K562 (cell line): Measurements from ENCODE around the gene HCFC1R1. TPM values are rescaled to one million over a fixed set of nuclear protein-coding genes. Genes with fewer than 3 reads are reported as not detected.

Experiments used
- ESRRA ChIP-seq: fragments of 450-650 bp; IDR thresholded peaks from 2 replicates; pipeline ENCODE4 v1.6.1; 2014; ENCODE audit warnings: low read depth, mild to moderate bottlenecking, moderate library complexity, borderline replicate concordance
- FOS ChIP-seq: IDR thresholded peaks from 3 replicates; pipeline ENCODE4 v1.6.1; 2011; ENCODE audit not compliant: insufficient read length; ENCODE audit errors: extremely low read depth
- FOSL1 ChIP-seq: fragments of 200-800 bp; sonication (Bioruptor generic); conservative IDR thresholded peaks from 2 replicates; pipeline ENCODE4 v1.6.1; 2016; ENCODE audit warnings: missing genetic modification characterization, missing compliant biosample characterization
- FOXA1 ChIP-seq: fragments of 450-650 bp; IDR thresholded peaks from 2 replicates; pipeline ENCODE4 v1.6.1; 2016; ENCODE audit warnings: mild to moderate bottlenecking, borderline replicate concordance
- GTF2F1 ChIP-seq: IDR thresholded peaks from 2 replicates; pipeline ENCODE4 v1.6.1; 2011; ENCODE audit warnings: low read depth, low read length, improper control_type of control experiment
- HCFC1 ChIP-seq: IDR thresholded peaks from 2 replicates; pipeline ENCODE4 v1.6.1; 2012; ENCODE audit warnings: low read depth, low read length, improper control_type of control experiment
- HDAC1 ChIP-seq, 2 experiments: fragments of 450-650 bp; IDR thresholded peaks; 2 replicates each; pipeline ENCODE4 v1.6.1; 2016 to 2017; ENCODE audit warnings: inconsistent platforms in 1 of 2, mild to moderate bottlenecking in 1 of 2, moderate library complexity in 1 of 2
- KDM1A ChIP-seq, 2 experiments: fragments of 450-650 bp; IDR thresholded peaks; 2 replicates each; pipeline ENCODE4 v1.6.1; 2016; ENCODE audit warnings: mild to moderate bottlenecking in 2 of 2
- LEF1 ChIP-seq: fragments of 450-650 bp; IDR thresholded peaks from 2 replicates; pipeline ENCODE4 v1.6.1; 2016; ENCODE audit warnings: mild to moderate bottlenecking
- NBN ChIP-seq: fragments of 450-650 bp; IDR thresholded peaks from 2 replicates; pipeline ENCODE4 v1.6.1; 2016; ENCODE audit warnings: low read depth, mild to moderate bottlenecking
- NFRKB ChIP-seq: fragments of 450-650 bp; IDR thresholded peaks from 2 replicates; pipeline ENCODE4 v1.6.1; 2016; ENCODE audit warnings: low read depth
- NONO ChIP-seq, 2 experiments: fragments of 200-400 bp in 1 of 2; fragments of 450-650 bp in 1 of 2; formaldehyde crosslinking in 1 of 2; IDR thresholded peaks; 2 replicates each; pipeline ENCODE4 v1.6.1; 2017; ENCODE audit warnings: low read depth in 2 of 2, mild to moderate bottlenecking in 2 of 2, moderate library complexity in 2 of 2, low read length in 1 of 2
- NR2C2 ChIP-seq, 2 experiments: fragments of 200-800 bp in 1 of 2; sonication (Bioruptor generic) in 1 of 2; sonication (generic) in 1 of 2; formaldehyde crosslinking in 1 of 2; IDR thresholded peaks; 2 replicates each; pipeline versions ENCODE4 v1.6.1 to v1.8.0; 2016 to 2022; ENCODE audit warnings: mild to moderate bottlenecking in 1 of 2, missing compliant biosample characterization in 1 of 2, missing genetic modification characterization in 1 of 2, missing genetic modification reagents in 1 of 2
- PCBP1 ChIP-seq: fragments of 200-400 bp; formaldehyde crosslinking; IDR thresholded peaks from 2 replicates; pipeline ENCODE4 v1.6.1; 2018; ENCODE audit warnings: mild to moderate bottlenecking, low read depth, low read length; ENCODE audit not compliant: poor library complexity, severe bottlenecking
- RB1 ChIP-seq: fragments of 450-650 bp; IDR thresholded peaks from 2 replicates; pipeline ENCODE4 v1.6.1; 2017; ENCODE audit warnings: low read depth, mild to moderate bottlenecking
- ZBTB17 ChIP-seq: fragments of 450-650 bp; formaldehyde crosslinking; IDR thresholded peaks from 2 replicates; pipeline ENCODE4 v1.4.0; 2020; ENCODE audit warnings: mild to moderate bottlenecking
- ZNF12 ChIP-seq: sonication (generic); formaldehyde crosslinking; IDR thresholded peaks from 2 replicates; pipeline ENCODE4 v1.4.0; 2020; ENCODE audit warnings: mild to moderate bottlenecking, missing genetic modification reagents
- ZNF140 ChIP-seq: fragments of 250-450 bp; sonication (Bioruptor Pico); IDR thresholded peaks from 2 replicates; pipeline ENCODE4 v1.8.0; 2021; ENCODE audit warnings: moderate library complexity, mild to moderate bottlenecking, inconsistent platforms
- ZNF146 ChIP-seq: IDR thresholded peaks from one replicate; pipeline ENCODE4 v1.6.1; 2018; ENCODE audit warnings: missing compliant biosample characterization; ENCODE audit not compliant: unreplicated experiment
- ZNF436 ChIP-seq: fragments of 250-450, 450-650 bp; sonication (Bioruptor Pico); formaldehyde crosslinking; IDR thresholded peaks from 2 replicates; pipeline ENCODE4 v1.7.0; 2020; ENCODE audit warnings: mild to moderate bottlenecking
- ZNF644 ChIP-seq: fragments of 200-800 bp; sonication (Bioruptor generic); IDR thresholded peaks from 2 replicates; pipeline ENCODE4 v1.6.1; 2016; ENCODE audit warnings: low read depth, missing genetic modification characterization, missing compliant biosample characterization
- polyA plus RNA-seq, 8 experiments: library from polyadenylated mRNA; depleted of rRNA in 4 of 8; stranded (reverse) in 5 of 8; unstranded in 3 of 8; fragments of >200 nt; fragmentation: Nextera tagmentation in 2 of 8; fragmentation: Illumina TruSeq in 1 of 8; extraction: Ambion mirVana in 2 of 8; extraction: Trizol in 1 of 8; gene quantifications; 2 replicates each; pipeline versions ENCODE4 v1.2.1 to v1.2.3, GENCODE V29; 2011 to 2014; ENCODE audit warnings: inconsistent platforms in 1 of 8, missing spikeins in 1 of 8
- total RNA-seq, 7 experiments: library from RNA; depleted of rRNA in 6 of 7; stranded (reverse); fragments of >200 nt in 6 of 7; fragmentation: Illumina TruSeq in 2 of 7; extraction: Trizol in 2 of 7; gene quantifications; 2 replicates each; pipeline versions ENCODE4 v1.2.1 to v1.2.3, GENCODE V29; 2011 to 2021; ENCODE audit warnings: low replicate concordance in 1 of 7
- TF ChIP-seq, protein P1 (sequence below): sonication (generic); formaldehyde crosslinking; IDR thresholded peaks from 2 replicates; pipeline ENCODE4 v1.8.1; 2023; ENCODE audit warnings: mild to moderate bottlenecking, missing genetic modification reagents
- TF ChIP-seq, protein P2 (sequence below): fragments of 250-450 bp; sonication (Bioruptor Pico); IDR thresholded peaks from 2 replicates; pipeline ENCODE4 v1.8.0; 2022; ENCODE audit warnings: inconsistent platforms
- TF ChIP-seq, protein P3 (sequence below): fragments of 250-450 bp; sonication (Bioruptor Pico); IDR thresholded peaks from 2 replicates; pipeline ENCODE4 v1.9.0; 2021; ENCODE audit warnings: mild to moderate bottlenecking, inconsistent platforms

The HCFC1R1 gene
- total and polyA plus RNA-seq, 9 of the 15 experiments (the other 6 are each of a cell fraction or from before 2014, with no cell fraction given), result 2.2 to 29.0 (median 11.2) TPM

DNA sequence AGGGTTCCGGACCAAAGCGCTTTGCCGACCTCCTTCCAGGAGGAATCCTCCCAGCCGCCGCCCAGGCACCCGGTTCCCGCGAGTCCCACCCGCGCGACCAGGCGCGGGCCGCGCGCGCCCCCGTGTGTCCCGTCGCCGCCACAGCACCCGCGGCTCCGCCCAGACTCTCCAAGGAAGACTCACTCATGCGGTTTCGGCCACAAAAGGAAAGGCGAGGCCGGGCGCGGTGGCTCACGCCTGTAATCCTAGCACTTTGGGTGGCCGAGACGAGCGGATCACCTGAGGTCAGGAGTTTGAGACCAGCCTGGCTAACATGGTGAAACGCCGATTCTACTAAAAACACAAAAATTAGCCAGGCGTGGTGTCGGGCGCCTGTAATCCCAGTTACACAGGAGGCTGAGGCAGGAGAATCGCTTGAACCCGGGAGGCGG, 40.0 kb downstream of the HCFC1R1 start (continued):
- TF ChIP-seq ZNF140 (CRISPR knock-in tag), result no peak
- no peak for TF ChIP-seq NR2C2 (CRISPR knock-in tag; IDR thresholded peaks at IDR 0.05)
- TF ChIP-seq NR2C2 (tag; IDR thresholded peaks at IDR 0.05), result no peak
- peak; percentile 41; the same call in 1 of the 2 replicates for TF ChIP-seq HCFC1
- no peak for TF ChIP-seq KDM1A (IDR thresholded peaks at IDR 0.05)
- no peak for TF ChIP-seq PCBP1
- TF ChIP-seq, protein P1, sequence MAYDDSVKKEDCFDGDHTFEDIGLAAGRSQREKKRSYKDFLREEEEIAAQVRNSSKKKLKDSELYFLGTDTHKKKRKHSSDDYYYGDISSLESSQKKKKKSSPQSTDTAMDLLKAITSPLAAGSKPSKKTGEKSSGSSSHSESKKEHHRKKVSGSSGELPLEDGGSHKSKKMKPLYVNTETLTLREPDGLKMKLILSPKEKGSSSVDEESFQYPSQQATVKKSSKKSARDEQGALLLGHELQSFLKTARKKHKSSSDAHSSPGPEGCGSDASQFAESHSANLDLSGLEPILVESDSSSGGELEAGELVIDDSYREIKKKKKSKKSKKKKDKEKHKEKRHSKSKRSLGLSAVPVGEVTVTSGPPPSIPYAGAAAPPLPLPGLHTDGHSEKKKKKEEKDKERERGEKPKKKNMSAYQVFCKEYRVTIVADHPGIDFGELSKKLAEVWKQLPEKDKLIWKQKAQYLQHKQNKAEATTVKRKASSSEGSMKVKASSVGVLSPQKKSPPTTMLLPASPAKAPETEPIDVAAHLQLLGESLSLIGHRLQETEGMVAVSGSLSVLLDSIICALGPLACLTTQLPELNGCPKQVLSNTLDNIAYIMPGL (CRISPR knock-in tag), result no peak
- TF ChIP-seq ZNF644 (tag), result no peak
- TF ChIP-seq ESRRA, result peak; percentile 85; the same call in 1 of the 2 replicates
- peak; percentile 57 for TF ChIP-seq NBN
- no peak for TF ChIP-seq FOS
- TF ChIP-seq ZNF436, result no peak
- no peak for TF ChIP-seq FOXA1
- TF ChIP-seq, protein P2, sequence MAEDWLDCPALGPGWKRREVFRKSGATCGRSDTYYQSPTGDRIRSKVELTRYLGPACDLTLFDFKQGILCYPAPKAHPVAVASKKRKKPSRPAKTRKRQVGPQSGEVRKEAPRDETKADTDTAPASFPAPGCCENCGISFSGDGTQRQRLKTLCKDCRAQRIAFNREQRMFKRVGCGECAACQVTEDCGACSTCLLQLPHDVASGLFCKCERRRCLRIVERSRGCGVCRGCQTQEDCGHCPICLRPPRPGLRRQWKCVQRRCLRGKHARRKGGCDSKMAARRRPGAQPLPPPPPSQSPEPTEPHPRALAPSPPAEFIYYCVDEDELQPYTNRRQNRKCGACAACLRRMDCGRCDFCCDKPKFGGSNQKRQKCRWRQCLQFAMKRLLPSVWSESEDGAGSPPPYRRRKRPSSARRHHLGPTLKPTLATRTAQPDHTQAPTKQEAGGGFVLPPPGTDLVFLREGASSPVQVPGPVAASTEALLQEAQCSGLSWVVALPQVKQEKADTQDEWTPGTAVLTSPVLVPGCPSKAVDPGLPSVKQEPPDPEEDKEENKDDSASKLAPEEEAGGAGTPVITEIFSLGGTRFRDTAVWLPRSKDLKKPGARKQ (CRISPR knock-in tag), result no peak
- peak; percentile 99 for TF ChIP-seq RB1
- TF ChIP-seq NFRKB, result no peak
- no peak for TF ChIP-seq ZBTB17
- TF ChIP-seq ZNF12 (CRISPR knock-in tag), result no peak
- peak; percentile 49; the same call in 1 of the 2 replicates for TF ChIP-seq FOSL1 (tag)
- TF ChIP-seq HDAC1 (IDR thresholded peaks at IDR 0.05), result no peak
- peak in 1 of 2 experiments; percentile 37; a peak in 1 of 4 replicates for TF ChIP-seq NONO (IDR thresholded peaks at IDR 0.05; ENCODE audit: low read depth in 2 of 2, low read length in 1 of 2)
- TF ChIP-seq, protein P3, sequence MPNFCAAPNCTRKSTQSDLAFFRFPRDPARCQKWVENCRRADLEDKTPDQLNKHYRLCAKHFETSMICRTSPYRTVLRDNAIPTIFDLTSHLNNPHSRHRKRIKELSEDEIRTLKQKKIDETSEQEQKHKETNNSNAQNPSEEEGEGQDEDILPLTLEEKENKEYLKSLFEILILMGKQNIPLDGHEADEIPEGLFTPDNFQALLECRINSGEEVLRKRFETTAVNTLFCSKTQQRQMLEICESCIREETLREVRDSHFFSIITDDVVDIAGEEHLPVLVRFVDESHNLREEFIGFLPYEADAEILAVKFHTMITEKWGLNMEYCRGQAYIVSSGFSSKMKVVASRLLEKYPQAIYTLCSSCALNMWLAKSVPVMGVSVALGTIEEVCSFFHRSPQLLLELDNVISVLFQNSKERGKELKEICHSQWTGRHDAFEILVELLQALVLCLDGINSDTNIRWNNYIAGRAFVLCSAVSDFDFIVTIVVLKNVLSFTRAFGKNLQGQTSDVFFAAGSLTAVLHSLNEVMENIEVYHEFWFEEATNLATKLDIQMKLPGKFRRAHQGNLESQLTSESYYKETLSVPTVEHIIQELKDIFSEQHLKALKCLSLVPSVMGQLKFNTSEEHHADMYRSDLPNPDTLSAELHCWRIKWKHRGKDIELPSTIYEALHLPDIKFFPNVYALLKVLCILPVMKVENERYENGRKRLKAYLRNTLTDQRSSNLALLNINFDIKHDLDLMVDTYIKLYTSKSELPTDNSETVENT (CRISPR knock-in tag), result no peak
- no peak for TF ChIP-seq ZNF146
- TF ChIP-seq LEF1, result no peak
- TF ChIP-seq GTF2F1, result no peak
